ENCODE results near the gene LMO4.

DNA sequence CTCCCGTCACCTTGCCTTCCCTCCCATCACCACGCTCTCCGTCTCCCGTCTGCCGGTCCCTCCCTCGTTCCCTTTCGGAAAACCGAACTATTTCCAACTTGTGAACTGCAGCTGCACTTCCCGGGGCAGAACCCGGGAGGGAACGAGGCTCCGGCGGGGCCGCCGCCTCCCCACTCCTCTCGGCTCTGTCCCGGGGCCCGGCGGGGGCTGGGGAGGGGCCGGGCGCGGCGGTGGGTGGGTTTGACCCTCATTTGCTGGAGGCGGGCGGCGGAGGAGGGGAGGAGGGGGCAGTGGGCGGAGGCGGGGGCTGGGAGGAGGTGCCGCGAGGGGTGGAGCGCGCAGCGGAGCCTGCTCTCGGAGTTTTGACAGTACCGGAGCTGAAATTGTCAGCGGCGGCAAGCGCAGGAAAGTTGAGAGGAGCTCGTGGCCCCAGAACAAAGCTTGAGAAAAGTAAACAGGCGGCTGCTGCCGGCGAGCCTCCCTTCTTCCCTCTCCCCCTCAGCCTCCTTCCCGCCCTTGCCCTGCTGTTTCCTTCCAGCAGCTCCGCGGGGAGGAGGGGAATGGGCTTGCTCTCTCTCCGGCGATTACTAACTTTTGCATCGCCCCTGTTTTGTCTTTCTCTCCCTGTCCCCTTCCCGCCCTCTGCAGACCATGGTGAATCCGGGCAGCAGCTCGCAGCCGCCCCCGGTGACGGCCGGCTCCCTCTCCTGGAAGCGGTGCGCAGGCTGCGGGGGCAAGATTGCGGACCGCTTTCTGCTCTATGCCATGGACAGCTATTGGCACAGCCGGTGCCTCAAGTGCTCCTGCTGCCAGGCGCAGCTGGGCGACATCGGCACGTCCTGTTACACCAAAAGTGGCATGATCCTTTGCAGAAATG, 2.9 kb downstream of the LMO4 start:
- TF ChIP-seq, protein P1, sequence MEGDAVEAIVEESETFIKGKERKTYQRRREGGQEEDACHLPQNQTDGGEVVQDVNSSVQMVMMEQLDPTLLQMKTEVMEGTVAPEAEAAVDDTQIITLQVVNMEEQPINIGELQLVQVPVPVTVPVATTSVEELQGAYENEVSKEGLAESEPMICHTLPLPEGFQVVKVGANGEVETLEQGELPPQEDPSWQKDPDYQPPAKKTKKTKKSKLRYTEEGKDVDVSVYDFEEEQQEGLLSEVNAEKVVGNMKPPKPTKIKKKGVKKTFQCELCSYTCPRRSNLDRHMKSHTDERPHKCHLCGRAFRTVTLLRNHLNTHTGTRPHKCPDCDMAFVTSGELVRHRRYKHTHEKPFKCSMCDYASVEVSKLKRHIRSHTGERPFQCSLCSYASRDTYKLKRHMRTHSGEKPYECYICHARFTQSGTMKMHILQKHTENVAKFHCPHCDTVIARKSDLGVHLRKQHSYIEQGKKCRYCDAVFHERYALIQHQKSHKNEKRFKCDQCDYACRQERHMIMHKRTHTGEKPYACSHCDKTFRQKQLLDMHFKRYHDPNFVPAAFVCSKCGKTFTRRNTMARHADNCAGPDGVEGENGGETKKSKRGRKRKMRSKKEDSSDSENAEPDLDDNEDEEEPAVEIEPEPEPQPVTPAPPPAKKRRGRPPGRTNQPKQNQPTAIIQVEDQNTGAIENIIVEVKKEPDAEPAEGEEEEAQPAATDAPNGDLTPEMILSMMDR (IDR thresholded peaks at IDR 0.05; ENCODE audit: low read depth, low read length), result 0 out of 2 replicates have a peak, but pooled peaks have one; percentile 6
- no peak for TF ChIP-seq EZH2phosphoT487 (IDR thresholded peaks at IDR 0.05; ENCODE audit: low read depth)
